CD4-positive, alpha-beta T cell treated with Interferon alpha-2 for 1 hour (primary cell): ENCODE data around the gene LRP4.

ENCODE experiments used
- DNase-seq, 2 donors: peaks; one replicate each; pipeline ENCODE4 v3.0.0-alpha.2; 2020 to 2022

The LRP4 gene

GRCh38 chr11:46894506-46894905 is 23.8 kb downstream of the LRP4 start:
- DNase-seq = no peak

GRCh38 chr11:46892838-46893237 is 25.5 kb downstream of the LRP4 start:
- no peak for DNase-seq

- DNase-seq = no peak
Observed at GRCh38 chr11:46892109-46892508, 26.2 kb downstream of the LRP4 start.

GRCh38 chr11:46890665-46891064 is 27.7 kb downstream of the LRP4 start:
- no peak for DNase-seq

GRCh38 chr11:46889689-46890475 is 28.5 kb downstream of the LRP4 start:
- DNase-seq = peak; percentile 66 to 77

GRCh38 chr11:46889251-46889650 is 29.1 kb downstream of the LRP4 start:
- DNase-seq = no peak

- no peak for DNase-seq
Observed at GRCh38 chr11:46888636-46889035, 29.7 kb downstream of the LRP4 start.

- DNase-seq = no peak
Observed at GRCh38 chr11:46886211-46886610, 32.1 kb downstream of the LRP4 start.

- DNase-seq = no peak
Observed at GRCh38 chr11:46879056-46879585, 39.2 kb downstream of the LRP4 start.

- DNase-seq = no peak
Observed at GRCh38 chr11:46877580-46877979, 40.8 kb downstream of the LRP4 start.

GRCh38 chr11:46876471-46876870 is 41.9 kb downstream of the LRP4 start:
- no peak for DNase-seq

- no peak for DNase-seq
Observed at GRCh38 chr11:46874586-46874985, 43.8 kb downstream of the LRP4 start.

- no peak for DNase-seq
Observed at GRCh38 chr11:46868912-46869311, 49.4 kb downstream of the LRP4 start.

GRCh38 chr11:46865340-46865739 is 53.0 kb downstream of the LRP4 start:
- DNase-seq = no peak

- DNase-seq = no peak
Observed at GRCh38 chr11:46860218-46860617, 58.1 kb downstream of the LRP4 start.

- no peak for DNase-seq
Observed at GRCh38 chr11:46858920-46859546, 59.3 kb downstream of the LRP4 start.

GRCh38 chr11:46857666-46858065 is 60.7 kb downstream of the LRP4 start:
- no peak for DNase-seq

- no peak for DNase-seq
Observed at GRCh38 chr11:46856605-46857343, 61.6 kb downstream of the LRP4 start.

- DNase-seq = no peak
Observed at GRCh38 chr11:46855863-46856262, 62.5 kb downstream of the LRP4 start.

- DNase-seq = no peak
Observed at GRCh38 chr11:46855167-46855566, 63.2 kb downstream of the LRP4 start.

- no peak for DNase-seq
Observed at GRCh38 chr11:46850829-46851380, 67.4 kb downstream of the LRP4 start.

- no peak for DNase-seq
Observed at GRCh38 chr11:46849631-46850030, 68.7 kb downstream of the LRP4 start.

- no peak for DNase-seq
Observed at GRCh38 chr11:46846510-46846830, 71.9 kb downstream of the LRP4 start.
